Measurements from ENCODE around the gene KCNK2. TPM values are rescaled to one million over a fixed set of nuclear protein-coding genes. Genes with fewer than 3 reads are reported as not detected.

KCNK2 gene
- total RNA-seq, 2 experiments from 2014 or later = not detected

- DNase-seq (no peak), ATAC-seq (ENCODE audit: poor library complexity) (no peak)
- no peak overlapping the region for H3K27ac ChIP-seq (ENCODE audit: low read depth in 1 of 2, low read length in 2 of 2)
- no peaks in the 10 kb centered on the region for H3K36me3 ChIP-seq (ENCODE audit: insufficient read depth, low read length)
- no peaks in the 10 kb centered on the region for H3K4me1 Mint-ChIP-seq (ENCODE audit: low read depth)
- TF ChIP-seq, protein P1, sequence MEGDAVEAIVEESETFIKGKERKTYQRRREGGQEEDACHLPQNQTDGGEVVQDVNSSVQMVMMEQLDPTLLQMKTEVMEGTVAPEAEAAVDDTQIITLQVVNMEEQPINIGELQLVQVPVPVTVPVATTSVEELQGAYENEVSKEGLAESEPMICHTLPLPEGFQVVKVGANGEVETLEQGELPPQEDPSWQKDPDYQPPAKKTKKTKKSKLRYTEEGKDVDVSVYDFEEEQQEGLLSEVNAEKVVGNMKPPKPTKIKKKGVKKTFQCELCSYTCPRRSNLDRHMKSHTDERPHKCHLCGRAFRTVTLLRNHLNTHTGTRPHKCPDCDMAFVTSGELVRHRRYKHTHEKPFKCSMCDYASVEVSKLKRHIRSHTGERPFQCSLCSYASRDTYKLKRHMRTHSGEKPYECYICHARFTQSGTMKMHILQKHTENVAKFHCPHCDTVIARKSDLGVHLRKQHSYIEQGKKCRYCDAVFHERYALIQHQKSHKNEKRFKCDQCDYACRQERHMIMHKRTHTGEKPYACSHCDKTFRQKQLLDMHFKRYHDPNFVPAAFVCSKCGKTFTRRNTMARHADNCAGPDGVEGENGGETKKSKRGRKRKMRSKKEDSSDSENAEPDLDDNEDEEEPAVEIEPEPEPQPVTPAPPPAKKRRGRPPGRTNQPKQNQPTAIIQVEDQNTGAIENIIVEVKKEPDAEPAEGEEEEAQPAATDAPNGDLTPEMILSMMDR (IDR thresholded peaks at IDR 0.05) = no peak
- POLR2A ChIA-PET = no interaction called here
- H3K27me3 ChIP-seq (ENCODE audit: control insufficient read depth in 1 of 2, insufficient read depth in 2 of 2, low read length in 2 of 2) = no peaks in the 10 kb centered on the region
- H3K4me1 ChIP-seq (ENCODE audit: insufficient read depth, low read length) = no peaks in the 10 kb centered on the region
- no peak overlapping the region for H3K4me3 ChIP-seq (ENCODE audit: low read length)
- no peaks in the 10 kb centered on the region for H3K36me3 Mint-ChIP-seq (ENCODE audit: low read depth)
- no peak overlapping the region for H3K27ac Mint-ChIP-seq
- intact Hi-C loops (cut with DNase I, micrococcal nuclease) = no loop called here
- H3K4me3 Mint-ChIP-seq = no peak overlapping the region
- H3K27me3 Mint-ChIP-seq = no peaks in the 10 kb centered on the region
- no peaks in the 10 kb centered on the region for H3K9me3 Mint-ChIP-seq
- peaks cover 0 to 3% of the 10 kb centered on the region in 2 experiments for H3K9me3 ChIP-seq (ENCODE audit: control insufficient read depth in 1 of 2, insufficient read depth in 1 of 2, low read length in 2 of 2)
- CTCF ChIA-PET = no interaction called here
Observed at GRCh38 chr1:215056584-215056983, 26.0 kb upstream of the KCNK2 start.

- H3K4me3 Mint-ChIP-seq = no peak overlapping the region
- no peaks in the 10 kb centered on the region for H3K27me3 ChIP-seq (ENCODE audit: control insufficient read depth in 1 of 2, insufficient read depth in 2 of 2, low read length in 2 of 2)
- H3K36me3 Mint-ChIP-seq (ENCODE audit: low read depth) = no peaks in the 10 kb centered on the region
- no peaks in the 10 kb centered on the region for H3K27me3 Mint-ChIP-seq
- TF ChIP-seq, protein P1 (IDR thresholded peaks at IDR 0.05) = no peak
- no peak overlapping the region for H3K27ac ChIP-seq (ENCODE audit: low read depth in 1 of 2, low read length in 2 of 2)
- no peak overlapping the region for H3K27ac Mint-ChIP-seq
- no peaks in the 10 kb centered on the region for H3K4me1 ChIP-seq (ENCODE audit: insufficient read depth, low read length)
- no peak overlapping the region for H3K4me3 ChIP-seq (ENCODE audit: low read length)
- peaks cover 0 to 3% of the 10 kb centered on the region in 2 experiments for H3K9me3 ChIP-seq (ENCODE audit: control insufficient read depth in 1 of 2, insufficient read depth in 1 of 2, low read length in 2 of 2)
- no peaks in the 10 kb centered on the region for H3K36me3 ChIP-seq (ENCODE audit: insufficient read depth, low read length)
- POLR2A ChIA-PET = no interaction called here
- intact Hi-C loops (cut with DNase I, micrococcal nuclease) = no loop called here
- H3K9me3 Mint-ChIP-seq = no peaks in the 10 kb centered on the region
- DNase-seq (no peak), ATAC-seq (ENCODE audit: poor library complexity) (no peak)
- no peaks in the 10 kb centered on the region for H3K4me1 Mint-ChIP-seq (ENCODE audit: low read depth)
- CTCF ChIA-PET = no interaction called here
Observed at GRCh38 chr1:215059947-215060346, 22.6 kb upstream of the KCNK2 start.

GRCh38 chr1:215064327-215064726 is 18.2 kb upstream of the KCNK2 start:
- Histone ChIP-seq H3K4me3 (ENCODE audit: low read length) (no peak overlapping the region), H3K27me3 (ENCODE audit: control insufficient read depth in 1 of 2, insufficient read depth in 2 of 2, low read length in 2 of 2) (no peaks in the 10 kb centered on the region), H3K27ac (ENCODE audit: low read depth in 1 of 2, low read length in 2 of 2) (no peak overlapping the region), H3K9me3 (ENCODE audit: control insufficient read depth in 1 of 2, insufficient read depth in 1 of 2, low read length in 2 of 2) (peaks cover 0 to 3% of the 10 kb centered on the region in 2 experiments), H3K4me1 (ENCODE audit: insufficient read depth, low read length) (no peaks in the 10 kb centered on the region), H3K36me3 (ENCODE audit: insufficient read depth, low read length) (no peaks in the 10 kb centered on the region)
- H3K4me3 Mint-ChIP-seq = no peak overlapping the region
- TF ChIP-seq, protein P1 (IDR thresholded peaks at IDR 0.05) = no peak
- intact Hi-C loops (cut with DNase I, micrococcal nuclease) = no loop called here
- H3K36me3 Mint-ChIP-seq (ENCODE audit: low read depth) = no peaks in the 10 kb centered on the region
- no peak overlapping the region for H3K27ac Mint-ChIP-seq
- H3K27me3 Mint-ChIP-seq = peaks cover 6% of the 10 kb centered on the region
- ChIA-PET POLR2A (no interaction called here), CTCF (no interaction called here)
- no peak for ATAC-seq (ENCODE audit: poor library complexity)
- H3K4me1 Mint-ChIP-seq (ENCODE audit: low read depth) = no peaks in the 10 kb centered on the region
- no peak for DNase-seq
- H3K9me3 Mint-ChIP-seq = no peaks in the 10 kb centered on the region
